ENCODE data around the gene RIBC1.

DNA sequence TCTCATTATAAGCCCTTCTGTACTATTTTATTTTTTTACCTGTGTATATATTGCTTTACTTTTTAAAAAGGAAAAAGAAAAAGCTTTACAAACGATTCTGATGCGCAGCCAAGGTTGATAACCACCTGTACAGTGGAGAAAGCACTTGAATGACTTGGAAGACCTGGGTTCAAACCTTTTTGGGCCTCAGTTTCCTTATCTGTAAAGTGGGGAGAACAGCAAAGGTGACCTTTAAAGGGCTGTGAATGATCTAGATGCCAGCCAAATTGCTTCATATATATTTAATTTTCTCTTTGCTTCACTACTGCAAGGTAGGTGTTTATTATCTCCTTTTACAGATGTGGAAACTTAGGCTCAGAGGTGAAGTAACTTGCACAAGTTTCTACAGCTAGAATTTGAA lies 45.2 kb upstream of the RIBC1 start:
- TF ChIP-seq CHD2 (IDR thresholded peaks at IDR 0.05; ENCODE audit: low read length, partially characterized antibody) (no peak), GATA2 (CRISPR knock-in tag; IDR thresholded peaks at IDR 0.05) (no peak), SMC3 (IDR thresholded peaks at IDR 0.05; ENCODE audit: low read depth, low read length) (no peak), TEAD4 (IDR thresholded peaks at IDR 0.05; ENCODE audit: borderline replicate concordance, insufficient read depth) (no peak), EP300 (IDR thresholded peaks at IDR 0.05; ENCODE audit: borderline replicate concordance in 1 of 2, low read depth in 1 of 2, low read length in 1 of 2) (no peak), FOXJ3 (CRISPR knock-in tag; IDR thresholded peaks at IDR 0.05) (no peak), FOSL2 (IDR thresholded peaks at IDR 0.05; ENCODE audit: borderline replicate concordance, low read depth) (no peak)
- TF ChIP-seq, protein P1, sequence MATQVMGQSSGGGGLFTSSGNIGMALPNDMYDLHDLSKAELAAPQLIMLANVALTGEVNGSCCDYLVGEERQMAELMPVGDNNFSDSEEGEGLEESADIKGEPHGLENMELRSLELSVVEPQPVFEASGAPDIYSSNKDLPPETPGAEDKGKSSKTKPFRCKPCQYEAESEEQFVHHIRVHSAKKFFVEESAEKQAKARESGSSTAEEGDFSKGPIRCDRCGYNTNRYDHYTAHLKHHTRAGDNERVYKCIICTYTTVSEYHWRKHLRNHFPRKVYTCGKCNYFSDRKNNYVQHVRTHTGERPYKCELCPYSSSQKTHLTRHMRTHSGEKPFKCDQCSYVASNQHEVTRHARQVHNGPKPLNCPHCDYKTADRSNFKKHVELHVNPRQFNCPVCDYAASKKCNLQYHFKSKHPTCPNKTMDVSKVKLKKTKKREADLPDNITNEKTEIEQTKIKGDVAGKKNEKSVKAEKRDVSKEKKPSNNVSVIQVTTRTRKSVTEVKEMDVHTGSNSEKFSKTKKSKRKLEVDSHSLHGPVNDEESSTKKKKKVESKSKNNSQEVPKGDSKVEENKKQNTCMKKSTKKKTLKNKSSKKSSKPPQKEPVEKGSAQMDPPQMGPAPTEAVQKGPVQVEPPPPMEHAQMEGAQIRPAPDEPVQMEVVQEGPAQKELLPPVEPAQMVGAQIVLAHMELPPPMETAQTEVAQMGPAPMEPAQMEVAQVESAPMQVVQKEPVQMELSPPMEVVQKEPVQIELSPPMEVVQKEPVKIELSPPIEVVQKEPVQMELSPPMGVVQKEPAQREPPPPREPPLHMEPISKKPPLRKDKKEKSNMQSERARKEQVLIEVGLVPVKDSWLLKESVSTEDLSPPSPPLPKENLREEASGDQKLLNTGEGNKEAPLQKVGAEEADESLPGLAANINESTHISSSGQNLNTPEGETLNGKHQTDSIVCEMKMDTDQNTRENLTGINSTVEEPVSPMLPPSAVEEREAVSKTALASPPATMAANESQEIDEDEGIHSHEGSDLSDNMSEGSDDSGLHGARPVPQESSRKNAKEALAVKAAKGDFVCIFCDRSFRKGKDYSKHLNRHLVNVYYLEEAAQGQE (IDR thresholded peaks at IDR 0.05; ENCODE audit: low read depth, low read length), result no peak
- TF ChIP-seq, protein P2, sequence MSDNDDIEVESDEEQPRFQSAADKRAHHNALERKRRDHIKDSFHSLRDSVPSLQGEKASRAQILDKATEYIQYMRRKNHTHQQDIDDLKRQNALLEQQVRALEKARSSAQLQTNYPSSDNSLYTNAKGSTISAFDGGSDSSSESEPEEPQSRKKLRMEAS (IDR thresholded peaks at IDR 0.05; ENCODE audit: low read depth), result no peak
- TF ChIP-seq, protein P3, sequence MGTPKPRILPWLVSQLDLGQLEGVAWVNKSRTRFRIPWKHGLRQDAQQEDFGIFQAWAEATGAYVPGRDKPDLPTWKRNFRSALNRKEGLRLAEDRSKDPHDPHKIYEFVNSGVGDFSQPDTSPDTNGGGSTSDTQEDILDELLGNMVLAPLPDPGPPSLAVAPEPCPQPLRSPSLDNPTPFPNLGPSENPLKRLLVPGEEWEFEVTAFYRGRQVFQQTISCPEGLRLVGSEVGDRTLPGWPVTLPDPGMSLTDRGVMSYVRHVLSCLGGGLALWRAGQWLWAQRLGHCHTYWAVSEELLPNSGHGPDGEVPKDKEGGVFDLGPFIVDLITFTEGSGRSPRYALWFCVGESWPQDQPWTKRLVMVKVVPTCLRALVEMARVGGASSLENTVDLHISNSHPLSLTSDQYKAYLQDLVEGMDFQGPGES (IDR thresholded peaks at IDR 0.05; ENCODE audit: low read depth, low read length), result no peak
- TF ChIP-seq, protein P4, sequence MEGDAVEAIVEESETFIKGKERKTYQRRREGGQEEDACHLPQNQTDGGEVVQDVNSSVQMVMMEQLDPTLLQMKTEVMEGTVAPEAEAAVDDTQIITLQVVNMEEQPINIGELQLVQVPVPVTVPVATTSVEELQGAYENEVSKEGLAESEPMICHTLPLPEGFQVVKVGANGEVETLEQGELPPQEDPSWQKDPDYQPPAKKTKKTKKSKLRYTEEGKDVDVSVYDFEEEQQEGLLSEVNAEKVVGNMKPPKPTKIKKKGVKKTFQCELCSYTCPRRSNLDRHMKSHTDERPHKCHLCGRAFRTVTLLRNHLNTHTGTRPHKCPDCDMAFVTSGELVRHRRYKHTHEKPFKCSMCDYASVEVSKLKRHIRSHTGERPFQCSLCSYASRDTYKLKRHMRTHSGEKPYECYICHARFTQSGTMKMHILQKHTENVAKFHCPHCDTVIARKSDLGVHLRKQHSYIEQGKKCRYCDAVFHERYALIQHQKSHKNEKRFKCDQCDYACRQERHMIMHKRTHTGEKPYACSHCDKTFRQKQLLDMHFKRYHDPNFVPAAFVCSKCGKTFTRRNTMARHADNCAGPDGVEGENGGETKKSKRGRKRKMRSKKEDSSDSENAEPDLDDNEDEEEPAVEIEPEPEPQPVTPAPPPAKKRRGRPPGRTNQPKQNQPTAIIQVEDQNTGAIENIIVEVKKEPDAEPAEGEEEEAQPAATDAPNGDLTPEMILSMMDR (IDR thresholded peaks at IDR 0.05), result no peak
